Measurements from ENCODE around the gene MAN1A1. TPM values are rescaled to one million over a fixed set of nuclear protein-coding genes. Genes with fewer than 3 reads are reported as not detected.

MAN1A1 gene
- total RNA-seq: 127 and 156 TPM in 2 replicates

DNA sequence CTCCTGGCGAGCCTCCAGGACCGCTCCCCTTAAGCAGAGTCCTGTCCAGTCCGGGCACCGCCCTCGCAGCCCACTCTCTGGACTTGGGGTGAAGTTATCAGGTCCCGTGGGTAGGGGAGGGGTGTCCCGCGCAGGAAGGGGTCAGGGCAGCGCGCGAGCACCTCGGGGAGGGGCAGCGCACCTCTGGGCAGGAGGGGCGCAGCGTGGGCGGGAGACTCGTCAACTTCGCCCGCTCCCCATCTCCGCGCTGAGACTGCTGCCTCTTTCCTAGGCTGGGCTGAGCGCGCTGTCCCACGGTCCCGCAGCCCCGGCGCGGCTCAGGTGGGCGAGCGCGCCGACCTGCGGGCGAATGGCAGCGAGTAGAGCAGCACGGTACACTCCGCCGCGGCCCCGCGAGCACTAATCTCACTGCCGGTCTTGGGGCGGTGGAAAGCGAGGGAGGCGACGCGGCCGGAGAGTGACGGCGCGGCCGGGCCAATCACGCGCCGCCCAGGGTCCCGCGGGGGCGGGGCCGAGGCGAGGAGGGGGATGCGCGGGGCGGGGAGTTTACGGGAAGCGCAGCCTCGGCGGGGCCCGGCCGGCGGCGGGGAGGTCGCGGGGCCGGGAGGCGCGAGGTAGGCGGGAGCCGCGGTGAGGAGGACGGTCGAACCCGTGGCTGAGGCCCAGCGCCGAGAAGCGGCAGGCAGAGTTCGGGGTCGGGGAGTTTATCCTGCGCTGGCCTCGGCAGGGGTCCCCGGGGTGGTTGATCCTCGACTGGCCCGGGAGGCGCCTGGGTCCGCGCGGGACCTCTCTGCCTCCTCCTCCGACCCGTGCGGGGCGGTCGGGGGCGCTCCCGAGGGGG, at the start of gene MAN1A1:
Gene MAN1A1, minus strand, starts transcription at position 401 of the 841 bp plus-strand sequence. CDS start 696 bp downstream, outside the sequence.

Small RNA genes lying within 50 kb of the gene (small RNA-seq; reads per million reads assigned to genes)
- gene AL022722.2 (not detected), gene RNU6-194P (not detected)

All from subcutaneous preadipocyte (primary cell).